HEK293 (cell line): ENCODE measurements around the gene EIF4B.

Experiments
- CTCF ChIP-seq: fragments of 450-650 bp; formaldehyde crosslinking; IDR thresholded peaks from 2 replicates; pipeline ENCODE4 v1.5.1; 2016; ENCODE audit warnings: missing biosample characterization, missing genetic modification characterization
- HOXA7 ChIP-seq: sonication (generic); formaldehyde crosslinking; IDR thresholded peaks from 2 replicates; pipeline ENCODE4 v1.8.1; 2022; ENCODE audit warnings: missing genetic modification reagents, borderline replicate concordance
- SCRT1 ChIP-seq: fragments of 450-650 bp; formaldehyde crosslinking; IDR thresholded peaks from 2 replicates; pipeline ENCODE4 v1.5.1; 2016; ENCODE audit warnings: missing biosample characterization, missing genetic modification characterization, borderline replicate concordance
- YY2 ChIP-seq: fragments of 450-650 bp; formaldehyde crosslinking; IDR thresholded peaks from 2 replicates; pipeline ENCODE4 v1.5.1; 2016; ENCODE audit warnings: missing biosample characterization, missing genetic modification characterization
- ZBTB6 ChIP-seq: fragments of 450-650 bp; formaldehyde crosslinking; IDR thresholded peaks from 2 replicates; pipeline ENCODE4 v1.5.1; 2017; ENCODE audit warnings: missing biosample characterization, missing genetic modification characterization
- ZNF10 ChIP-seq: fragments of 450-650 bp; formaldehyde crosslinking; IDR thresholded peaks from 2 replicates; pipeline ENCODE4 v1.5.1; 2017; ENCODE audit warnings: missing biosample characterization, missing genetic modification characterization
- ZNF248 ChIP-seq: fragments of 450-650 bp; formaldehyde crosslinking; IDR thresholded peaks from 2 replicates; pipeline ENCODE4 v1.5.1; 2017; ENCODE audit warnings: missing biosample characterization, missing genetic modification characterization
- ZNF404 ChIP-seq: fragments of 450-650 bp; formaldehyde crosslinking; IDR thresholded peaks from 2 replicates; pipeline ENCODE4 v1.5.1; 2017; ENCODE audit warnings: missing biosample characterization, missing genetic modification characterization
- ZNF768 ChIP-seq: fragments of 450-650 bp; formaldehyde crosslinking; IDR thresholded peaks from 2 replicates; pipeline ENCODE4 v1.5.1; 2018; ENCODE audit warnings: missing biosample characterization, mild to moderate bottlenecking, missing genetic modification characterization

GRCh38 chr12:52969828-52970569, 36.3 kb upstream of the EIF4B start:
- no peak for TF ChIP-seq CTCF (tag by site-specific recombination)
- TF ChIP-seq ZNF248 (tag by site-specific recombination) = no peak
- TF ChIP-seq ZNF404 (tag by site-specific recombination) = no peak
- peak; percentile 27; the same call in 1 of the 2 replicates for TF ChIP-seq SCRT1
- TF ChIP-seq YY2 (tag by site-specific recombination) = no peak
- no peak for TF ChIP-seq ZBTB6 (tag by site-specific recombination)
- no peak for TF ChIP-seq HOXA7
- TF ChIP-seq ZNF768 = no peak
- TF ChIP-seq ZNF10 (tag by site-specific recombination) = no peak
